Brain pericyte (primary cell): ENCODE measurements around the gene USP34.
"Not testable (repeated sequence)": the region's sequence is repeated elsewhere in the genome, so short reads cannot be mapped to it uniquely, and the experiment has no call there.

Source experiments
- DNase-seq: peaks from one replicate; pipeline ENCODE4 v3.0.0-alpha.2; 2012; ENCODE audit warnings: low read depth, low spot score

USP34 gene

GRCh38 chr2:61151436-61151835 is 319.5 kb downstream of the USP34 start:
- no peak for DNase-seq

DNA sequence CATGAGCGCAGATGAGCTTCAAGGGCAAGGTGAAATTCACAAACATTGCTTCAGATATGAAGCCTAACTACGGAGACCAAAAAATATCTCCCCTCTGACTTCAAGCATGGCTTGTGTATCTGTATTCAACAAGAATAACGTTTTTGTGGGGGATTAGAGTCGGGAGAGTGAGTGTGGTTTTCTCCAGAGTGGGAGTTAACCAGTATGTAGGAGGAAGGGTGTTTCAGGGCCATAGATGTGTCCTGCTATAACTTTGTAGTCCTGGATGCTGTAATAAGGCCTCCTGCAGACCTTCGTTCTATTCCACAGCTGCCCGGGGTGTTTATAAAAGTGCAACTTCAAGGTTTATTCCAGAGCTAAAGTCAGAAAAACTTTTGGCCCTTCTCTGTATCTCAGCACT is 321.8 kb downstream of the USP34 start:
- no peak for DNase-seq

- not testable (repeated sequence) for DNase-seq
Observed at GRCh38 chr2:61148091-61148490, 322.8 kb downstream of the USP34 start.

DNA sequence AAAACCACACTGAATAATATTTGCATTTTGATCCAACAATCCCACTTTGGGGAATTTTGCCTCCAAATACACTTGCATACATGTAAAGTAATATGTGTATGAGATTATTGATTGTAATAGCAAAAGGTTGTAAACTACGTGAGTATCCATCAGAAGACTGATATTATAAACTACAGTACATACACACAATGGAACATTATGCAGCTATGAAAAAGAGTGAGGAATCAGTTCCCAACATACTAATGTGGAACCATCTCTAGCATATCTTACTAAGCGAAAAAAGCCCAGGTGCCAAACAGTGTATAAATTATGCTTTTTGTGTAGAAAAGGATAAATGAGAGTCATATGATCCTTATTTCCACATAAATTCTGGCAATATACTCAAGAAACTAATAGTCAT is 324.9 kb downstream of the USP34 start:
- DNase-seq, result no peak

DNA sequence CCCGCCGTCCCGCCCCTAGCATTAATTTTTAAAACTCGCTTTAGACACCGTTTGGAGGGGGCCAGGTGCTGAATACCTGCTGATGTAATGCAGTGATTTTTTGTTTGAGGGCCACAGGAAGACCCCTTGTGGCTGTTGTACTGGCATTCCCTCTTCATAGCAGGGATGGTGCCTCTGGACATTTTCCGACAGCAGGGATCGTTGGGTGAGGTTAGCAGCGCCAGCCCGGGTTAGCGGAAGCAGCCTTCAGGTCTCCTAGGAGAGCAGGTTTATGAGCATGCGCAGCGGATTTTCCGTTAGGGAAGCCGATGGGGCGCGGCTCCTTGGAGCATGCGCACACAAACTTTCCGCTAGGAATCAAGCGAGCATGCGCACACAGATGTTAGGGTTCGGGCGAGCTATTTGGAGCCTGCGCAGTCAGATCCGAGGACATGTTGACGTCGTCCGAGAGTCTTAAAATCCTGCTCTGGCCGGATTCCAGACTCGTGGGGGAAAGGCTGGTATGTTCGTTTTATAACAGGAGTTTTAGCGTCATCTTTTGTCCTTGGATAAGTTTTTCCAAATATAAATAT is 326.1 kb downstream of the USP34 start:
- DNase-seq, result peak; percentile 91

- DNase-seq, result no peak
Observed at GRCh38 chr2:61141151-61141550, 329.7 kb downstream of the USP34 start.

DNA sequence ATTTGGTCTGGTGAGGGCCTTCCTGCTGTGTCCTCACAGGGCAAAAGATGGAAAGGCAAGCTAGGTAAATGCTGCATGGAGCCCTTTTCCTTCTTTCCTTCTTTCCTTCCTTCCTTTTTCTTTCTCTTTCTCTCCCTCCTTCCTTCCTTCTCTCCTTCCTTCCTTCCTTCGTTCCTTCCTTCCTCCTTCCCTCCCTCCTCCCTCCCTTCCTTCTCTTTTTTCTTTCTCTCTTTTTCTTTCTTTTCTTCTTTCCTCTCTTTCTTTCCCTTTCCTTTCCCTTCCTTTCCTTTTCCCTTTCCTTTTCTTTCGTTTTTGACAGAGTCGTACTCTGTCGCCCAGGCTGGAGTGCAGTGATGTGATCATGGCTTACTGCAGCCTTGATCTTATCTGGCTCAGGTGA is 332.0 kb downstream of the USP34 start:
- DNase-seq, result no peak
